HG02973 (cell line): ENCODE data around the gene IL16.
"Not testable (repeated sequence)": the region's sequence is repeated elsewhere in the genome, so short reads cannot be mapped to it uniquely, and the experiment has no call there.

Experiments used
- ATAC-seq: cut with Tn5 transposase; IDR thresholded peaks from one replicate; pipeline ENCODE4 v1.9.1; 2021; ENCODE audit warnings: moderate library complexity; ENCODE audit not compliant: unreplicated experiment

Gene IL16

GRCh38 chr15:81199031-81199779, 2.5 kb downstream of the IL16 start:
- ATAC-seq, result no peak

GRCh38 chr15:81206018-81206417, 9.3 kb downstream of the IL16 start:
- ATAC-seq, result no peak

- not testable (repeated sequence) for ATAC-seq
Measured at GRCh38 chr15:81207987-81208386, 11.3 kb downstream of the IL16 start.

GRCh38 chr15:81209635-81210034, 13.0 kb downstream of the IL16 start:
- ATAC-seq, result no peak

GRCh38 chr15:81211376-81211775, 14.7 kb downstream of the IL16 start:
- ATAC-seq, result no peak

GRCh38 chr15:81213982-81214381, 17.3 kb downstream of the IL16 start:
- ATAC-seq, result no peak

- ATAC-seq, result no peak
Measured at GRCh38 chr15:81215531-81215930, 18.9 kb downstream of the IL16 start.

GRCh38 chr15:81215983-81216382, 19.3 kb downstream of the IL16 start:
- no peak for ATAC-seq

- ATAC-seq, result no peak
Measured at GRCh38 chr15:81216422-81216821, 19.7 kb downstream of the IL16 start.

- ATAC-seq, result no peak
Measured at GRCh38 chr15:81221449-81221848, 24.8 kb downstream of the IL16 start.

GRCh38 chr15:81222007-81222406, 25.3 kb downstream of the IL16 start:
- no peak for ATAC-seq

GRCh38 chr15:81223346-81223971, 26.8 kb downstream of the IL16 start:
- no peak for ATAC-seq

- no peak for ATAC-seq
Measured at GRCh38 chr15:81224232-81224631, 27.6 kb downstream of the IL16 start.

- no peak for ATAC-seq
Measured at GRCh38 chr15:81225161-81225671, 28.5 kb downstream of the IL16 start.

- no peak for ATAC-seq
Measured at GRCh38 chr15:81227716-81228115, 31.0 kb downstream of the IL16 start.

- ATAC-seq, result no peak
Measured at GRCh38 chr15:81229586-81229985, 32.9 kb downstream of the IL16 start.

GRCh38 chr15:81235276-81236123, 38.8 kb downstream of the IL16 start:
- no peak for ATAC-seq

GRCh38 chr15:81239190-81239589, 42.5 kb downstream of the IL16 start:
- no peak for ATAC-seq

GRCh38 chr15:81242778-81243177, 46.1 kb downstream of the IL16 start:
- no peak for ATAC-seq

GRCh38 chr15:81244306-81244705, 47.6 kb downstream of the IL16 start:
- no peak for ATAC-seq

GRCh38 chr15:81253846-81254245, 57.2 kb downstream of the IL16 start:
- ATAC-seq, result no peak
